Hippocampal formation (tissue), 2 donors: ENCODE results near the gene XXYLT1.
"Not testable (repeated sequence)": the region's sequence is repeated elsewhere in the genome, so short reads cannot be mapped to it uniquely, and the experiment has no call there.

Experiments used
- DNase-seq, 2 donors: peaks; one replicate each; lab custom pipeline; 2025; lab: John Stamatoyannopoulos, UW

The XXYLT1 gene

GRCh38 chr3:195096484-195097330 is 174.3 kb downstream of the XXYLT1 start:
- no peak for DNase-seq

- no peak for DNase-seq
Measured at GRCh38 chr3:195096053-195096452, 174.9 kb downstream of the XXYLT1 start.

DNA sequence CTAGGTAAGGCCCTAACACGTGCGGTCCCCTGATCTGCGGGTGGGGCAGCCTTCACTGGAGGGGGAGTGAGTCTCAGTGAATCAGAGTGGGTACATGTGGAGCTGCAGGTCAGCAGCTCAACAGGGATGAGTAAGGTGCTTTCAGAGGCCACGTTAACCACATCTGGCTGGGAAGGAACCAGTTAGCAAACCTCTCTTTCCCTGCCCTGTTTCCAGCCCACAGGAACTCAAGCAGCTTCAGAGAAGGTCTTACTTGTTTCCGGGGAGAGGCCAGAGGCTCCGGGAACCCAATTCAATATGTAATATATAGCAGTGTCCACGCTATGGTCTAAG is 175.3 kb downstream of the XXYLT1 start:
- DNase-seq = no peak

DNA sequence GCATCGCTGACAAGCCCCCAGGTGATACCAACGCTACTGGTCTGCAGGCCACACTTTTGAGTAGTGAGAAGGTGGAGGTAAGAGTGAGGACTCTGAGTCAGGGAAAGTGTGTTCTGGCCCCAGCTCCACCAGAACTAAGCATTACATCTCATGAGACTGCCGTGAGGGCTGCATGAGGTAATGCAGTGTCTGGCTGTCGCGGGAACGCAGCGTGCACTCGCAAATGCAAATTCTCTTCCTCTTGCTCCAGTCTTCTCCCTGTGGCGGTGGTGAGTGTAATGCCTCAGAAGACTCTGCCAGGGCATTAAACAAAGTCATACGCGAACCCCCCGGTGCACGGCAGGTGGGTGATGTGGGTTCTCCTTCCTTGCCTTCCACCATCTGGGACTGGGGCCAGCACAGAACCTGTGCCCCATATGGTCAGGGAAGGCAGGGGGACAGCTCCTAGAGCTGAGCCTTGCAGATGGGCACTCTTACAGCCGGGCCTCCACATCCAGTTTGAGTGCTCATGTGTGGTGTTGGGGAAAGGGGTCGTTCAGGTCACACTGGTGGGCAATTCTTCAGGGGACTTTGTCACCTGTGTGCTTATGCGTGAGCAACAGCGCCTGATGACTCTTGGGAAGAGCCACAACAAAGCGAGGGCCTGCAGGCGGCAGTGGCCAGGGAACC is 175.8 kb downstream of the XXYLT1 start:
- no peak for DNase-seq

- no peak for DNase-seq
Measured at GRCh38 chr3:195094191-195094921, 176.6 kb downstream of the XXYLT1 start.

- no peak for DNase-seq
Measured at GRCh38 chr3:195093731-195094130, 177.2 kb downstream of the XXYLT1 start.

DNA sequence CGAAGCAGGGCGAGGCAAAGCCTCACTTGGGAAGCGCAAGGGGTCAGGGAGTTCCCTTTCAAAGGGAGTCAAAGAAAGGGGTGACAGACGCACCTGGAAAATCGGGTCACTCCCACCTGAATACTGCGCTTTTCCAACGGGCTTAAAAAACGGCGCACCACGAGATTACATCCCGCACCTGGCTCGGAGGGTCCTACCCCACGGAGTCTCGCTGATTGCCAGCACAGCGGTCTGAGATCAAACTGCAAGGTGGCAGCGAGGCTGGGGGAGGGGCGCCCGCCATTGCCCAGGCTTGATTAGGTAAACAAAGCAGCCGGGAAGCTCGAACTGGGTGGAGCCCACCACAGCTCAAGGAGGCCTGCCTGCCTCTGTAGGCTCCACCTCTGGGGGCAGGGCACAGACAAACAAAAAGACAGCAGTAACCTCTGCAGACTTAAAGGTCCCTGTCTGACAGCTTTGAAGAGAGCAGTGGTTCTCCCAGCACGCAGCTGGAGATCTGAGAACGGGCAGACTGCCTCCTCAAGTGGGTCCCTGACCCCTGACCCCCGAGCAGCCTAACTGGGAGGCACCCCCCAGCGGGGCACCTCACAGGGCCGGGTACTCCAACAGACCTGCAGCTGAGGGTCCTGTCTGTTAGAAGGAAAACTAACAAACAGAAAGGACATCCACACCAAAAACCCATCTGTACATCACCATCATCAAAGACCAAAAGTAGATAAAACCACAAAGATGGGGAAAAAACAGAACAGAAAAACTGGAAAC is 182.9 kb downstream of the XXYLT1 start:
- not testable (repeated sequence) for DNase-seq

DNA sequence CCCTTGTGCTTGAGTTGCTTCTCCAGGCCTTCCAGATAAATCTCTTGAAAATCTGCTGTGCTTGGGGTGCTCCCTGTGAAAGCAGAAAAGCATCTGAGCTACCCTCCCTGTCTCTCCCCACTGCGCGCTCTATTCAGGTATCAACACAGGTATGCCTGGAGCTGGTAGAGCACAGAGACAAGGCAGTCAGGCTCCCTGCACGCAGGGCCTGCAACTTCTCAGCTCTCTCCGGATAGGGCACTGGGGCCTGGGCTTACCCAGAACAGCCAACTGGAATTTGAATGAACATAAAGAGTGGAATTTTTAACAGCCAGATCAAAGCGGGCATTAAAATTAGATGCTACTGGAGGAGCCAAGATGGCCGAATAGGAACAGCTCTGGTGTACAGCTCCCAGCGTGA is 183.6 kb downstream of the XXYLT1 start:
- no peak for DNase-seq

GRCh38 chr3:195086885-195087284 is 184.1 kb downstream of the XXYLT1 start:
- no peak for DNase-seq

GRCh38 chr3:195086341-195086740 is 184.6 kb downstream of the XXYLT1 start:
- DNase-seq = no peak

- DNase-seq = no peak
Measured at GRCh38 chr3:195085356-195086130, 185.4 kb downstream of the XXYLT1 start.

DNA sequence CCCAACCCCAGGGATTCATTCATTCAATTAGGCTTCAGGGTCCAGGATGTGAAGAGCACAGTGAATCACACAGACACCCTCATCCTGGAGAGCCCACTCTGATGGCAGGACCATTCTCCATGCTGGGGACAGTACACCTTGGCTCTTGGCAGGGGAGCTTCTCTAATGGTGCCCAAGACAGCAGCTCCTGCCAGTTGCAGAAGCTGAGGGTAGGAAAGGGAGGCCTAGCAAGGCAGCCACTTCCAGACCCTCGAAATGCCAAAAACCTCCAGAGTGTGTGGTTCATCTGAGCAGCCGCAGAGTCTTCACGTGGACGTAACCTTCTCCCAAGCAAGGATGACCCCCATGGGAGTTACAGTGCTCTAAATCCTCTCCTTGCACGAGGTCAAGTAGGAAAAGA is 186.2 kb downstream of the XXYLT1 start:
- DNase-seq = no peak

- DNase-seq = no peak
Measured at GRCh38 chr3:195083659-195084058, 187.3 kb downstream of the XXYLT1 start.

GRCh38 chr3:195082811-195083210 is 188.1 kb downstream of the XXYLT1 start:
- no peak for DNase-seq

DNA sequence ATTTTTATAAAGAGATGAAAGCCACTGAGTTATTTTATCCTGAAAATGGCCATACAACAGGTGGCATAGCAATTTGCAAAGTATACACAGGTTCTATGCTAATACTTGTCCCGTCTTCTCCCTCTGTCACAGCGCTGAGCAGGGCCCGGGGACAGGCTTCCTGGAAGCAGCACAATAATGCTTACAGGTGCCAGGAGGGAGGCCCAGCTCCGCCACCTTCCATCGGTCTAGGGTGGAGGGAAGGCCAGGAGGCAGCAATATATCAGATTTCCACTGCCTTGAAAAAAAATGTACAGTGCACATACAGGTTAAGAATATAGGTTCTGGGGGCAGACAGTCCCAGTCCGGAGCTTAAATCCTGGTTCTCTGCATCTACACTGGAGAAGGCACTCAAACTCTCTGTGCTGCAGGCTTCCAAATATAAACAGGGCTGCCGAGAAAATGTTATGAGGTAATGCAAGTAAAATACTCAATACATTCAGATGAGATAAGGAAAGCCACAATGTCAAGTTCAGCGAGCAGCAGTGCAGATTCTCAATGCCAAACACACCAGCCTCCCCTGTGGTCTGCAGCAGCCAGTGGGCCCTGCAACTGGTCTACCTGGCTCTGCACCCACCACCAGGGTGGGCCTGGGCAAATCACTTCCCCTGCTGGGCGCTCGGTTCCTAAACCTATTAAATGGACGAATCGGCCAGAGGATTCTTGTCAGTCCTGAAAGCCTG is 189.6 kb downstream of the XXYLT1 start:
- DNase-seq = no peak

- no peak for DNase-seq
Measured at GRCh38 chr3:195080571-195081151, 190.3 kb downstream of the XXYLT1 start.

DNA sequence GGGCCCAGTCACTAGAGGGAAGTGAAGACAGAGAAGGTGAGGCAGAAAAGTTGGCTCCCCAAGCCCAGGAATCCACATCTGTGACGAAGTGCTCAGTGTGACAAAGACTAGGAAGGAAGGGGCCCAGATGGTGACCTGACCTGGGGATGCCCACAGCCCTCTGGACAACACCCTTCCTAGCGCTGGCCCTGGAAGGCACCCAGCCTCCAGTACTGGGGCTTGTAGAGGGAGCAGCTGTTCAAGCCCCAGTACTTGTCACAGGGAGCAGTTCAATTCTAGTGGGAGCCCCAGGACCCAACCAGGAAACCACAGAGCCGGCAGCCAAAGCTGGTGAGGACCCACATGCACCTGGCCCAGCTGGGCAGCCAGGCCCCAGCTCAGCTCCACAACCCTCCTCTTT is 190.8 kb downstream of the XXYLT1 start:
- no peak for DNase-seq

DNA sequence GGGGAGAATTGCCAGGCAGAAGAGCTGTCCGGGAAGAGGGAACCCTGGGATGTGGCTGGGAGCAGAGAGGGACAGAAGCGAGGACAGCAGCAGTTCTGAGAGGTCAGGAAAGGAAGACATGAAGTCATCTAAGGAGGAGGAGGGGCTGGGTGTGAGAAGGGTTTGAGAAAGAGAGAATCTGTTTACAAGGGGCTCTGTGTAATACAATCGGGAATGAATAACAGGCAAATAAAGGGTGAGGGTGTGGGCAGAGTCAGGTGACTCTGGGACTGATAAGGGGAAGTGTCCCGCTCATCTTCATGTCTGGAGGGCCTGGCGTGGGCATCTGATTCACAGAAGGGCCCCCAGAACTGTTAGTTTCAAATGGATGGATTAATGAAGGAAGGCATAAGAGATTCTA is 191.3 kb downstream of the XXYLT1 start:
- DNase-seq = no peak

DNA sequence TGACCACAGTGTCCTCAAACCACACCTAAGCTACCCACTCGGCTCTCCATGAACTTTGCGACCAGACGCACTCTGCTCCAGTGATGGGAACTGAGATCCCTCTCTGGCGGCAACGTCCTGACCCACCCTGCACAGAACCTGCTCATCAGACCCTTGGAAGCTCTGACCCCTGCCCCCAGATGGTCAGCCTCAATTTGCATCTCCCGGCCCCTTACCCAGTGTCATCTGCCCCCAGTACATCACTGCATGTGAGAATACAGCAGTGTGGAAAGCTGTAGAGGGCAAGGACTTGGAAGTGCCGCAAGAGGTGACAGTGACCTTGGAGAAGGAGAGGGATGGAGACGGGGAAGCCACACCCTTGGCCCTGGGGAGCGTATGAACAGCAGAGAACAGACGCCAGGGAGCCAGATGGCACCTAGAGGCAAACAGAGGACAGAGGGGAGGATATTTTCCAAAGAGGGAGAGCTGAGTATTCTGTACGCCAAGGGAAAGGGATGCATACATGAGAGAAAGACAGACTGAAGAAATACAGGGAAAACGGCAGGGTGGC is 192.0 kb downstream of the XXYLT1 start:
- no peak for DNase-seq
